Activated T-cell treated with anti-CD3 and anti-CD28 coated beads for 24 hours (primary cell): ENCODE results near the gene ZBTB7A.
A peak's percentile ranks its signal among the peaks of the same experiment; 100 is the strongest.

Experiments used
- DNase-seq: peaks from one replicate; pipeline ENCODE4 v3.0.0-alpha.2; 2020; ENCODE audit warnings: low read depth

ZBTB7A gene

DNA sequence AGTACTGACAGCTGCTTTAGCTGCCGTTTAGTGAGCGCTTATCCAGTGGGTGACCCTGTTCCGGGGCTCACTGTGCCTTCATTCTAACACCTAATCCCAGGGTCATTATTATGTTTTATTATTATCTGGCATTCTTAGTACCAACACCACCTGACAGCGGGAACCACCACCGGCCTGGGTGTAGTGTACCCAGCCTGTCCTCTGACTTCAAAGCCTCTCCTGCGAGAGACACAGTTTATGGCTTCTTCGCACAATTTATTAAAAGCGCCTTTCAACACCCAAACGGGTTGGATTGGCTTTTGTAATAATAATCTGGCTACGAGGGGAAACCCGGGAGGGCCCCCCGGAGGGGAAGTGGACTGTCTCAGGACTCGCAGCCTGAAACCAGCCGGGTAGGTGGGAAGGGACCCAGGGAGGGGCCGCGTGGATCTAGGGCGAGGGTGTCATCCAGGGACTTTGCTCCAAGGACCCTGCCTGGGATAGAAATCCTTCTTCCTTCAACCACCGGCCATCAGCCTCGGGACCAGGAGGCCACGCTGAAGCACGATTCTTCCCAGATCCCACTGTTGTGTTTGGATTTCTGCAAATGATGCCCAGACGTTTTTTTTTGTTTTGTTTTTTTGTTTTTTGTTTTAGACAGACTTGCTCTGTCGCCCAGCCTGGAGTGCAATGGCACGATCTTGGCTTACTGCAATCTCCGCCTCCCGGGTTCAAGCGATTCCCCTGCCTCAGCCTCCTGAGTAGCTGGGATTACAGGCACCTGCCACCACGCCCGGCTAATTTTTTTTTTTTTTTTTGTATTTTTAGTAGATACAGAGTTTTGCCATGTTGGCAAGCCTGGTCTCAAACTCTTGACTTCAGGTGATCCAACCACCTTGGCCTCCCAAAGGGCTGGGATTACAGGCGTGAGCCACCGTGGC, 1.6 kb upstream of the ZBTB7A start:
- DNase-seq: no peak

DNA sequence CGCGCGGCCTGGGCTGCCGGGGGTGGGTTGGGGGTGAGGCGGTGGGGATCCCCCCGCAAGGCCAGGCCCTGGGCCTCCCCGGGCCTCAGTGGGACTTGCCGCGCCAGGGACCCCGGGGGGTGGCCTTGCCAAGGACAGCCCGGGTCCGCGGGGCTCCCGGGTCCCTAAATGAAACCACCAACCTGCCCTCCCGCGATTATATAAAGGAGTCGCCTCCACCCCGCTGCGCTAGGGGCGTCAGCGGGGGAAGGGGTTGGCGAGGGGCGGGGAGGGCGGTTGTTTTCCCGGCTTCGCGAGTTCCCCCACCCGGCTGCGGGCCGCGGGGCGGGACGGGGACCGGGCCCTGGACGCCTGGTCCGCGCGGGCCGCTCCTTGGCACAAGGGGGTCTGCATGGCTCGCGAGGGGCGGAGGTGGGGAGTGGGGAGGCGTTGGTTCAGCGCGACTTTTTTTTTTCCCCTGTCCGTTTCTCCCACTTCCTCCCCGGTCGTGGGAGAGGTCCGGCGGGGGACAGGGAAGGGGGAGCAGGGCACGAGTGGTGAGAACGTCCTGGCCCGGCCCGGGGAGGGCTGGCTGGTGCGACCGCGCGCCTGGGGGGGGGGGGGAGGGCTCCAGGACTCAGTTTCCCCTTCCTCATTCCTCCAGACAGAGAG, 822 bp upstream of the ZBTB7A start:
- no peak for DNase-seq

DNA sequence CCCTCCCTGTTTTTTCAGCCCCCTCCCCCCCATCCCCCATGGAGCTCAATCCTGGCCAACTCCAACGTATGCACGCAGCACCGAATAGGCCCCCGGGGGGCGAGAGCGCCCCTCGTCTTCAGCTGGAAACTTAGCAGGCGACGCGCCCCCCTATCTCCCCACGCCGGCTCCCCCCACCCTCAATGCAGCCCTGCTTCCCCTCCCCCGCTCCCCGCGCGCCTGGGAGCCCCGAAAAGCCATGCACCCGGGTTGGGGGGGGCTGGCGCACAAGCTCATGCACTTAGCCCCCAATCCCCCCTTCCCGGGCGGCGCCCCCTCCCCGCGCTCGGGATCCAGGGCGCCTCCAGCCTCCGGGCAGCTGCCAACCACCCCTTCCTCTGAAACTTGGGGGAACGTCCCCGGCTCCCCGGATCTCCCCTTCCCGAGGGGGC, 508 bp downstream of the ZBTB7A start:
- DNase-seq: no peak

DNA sequence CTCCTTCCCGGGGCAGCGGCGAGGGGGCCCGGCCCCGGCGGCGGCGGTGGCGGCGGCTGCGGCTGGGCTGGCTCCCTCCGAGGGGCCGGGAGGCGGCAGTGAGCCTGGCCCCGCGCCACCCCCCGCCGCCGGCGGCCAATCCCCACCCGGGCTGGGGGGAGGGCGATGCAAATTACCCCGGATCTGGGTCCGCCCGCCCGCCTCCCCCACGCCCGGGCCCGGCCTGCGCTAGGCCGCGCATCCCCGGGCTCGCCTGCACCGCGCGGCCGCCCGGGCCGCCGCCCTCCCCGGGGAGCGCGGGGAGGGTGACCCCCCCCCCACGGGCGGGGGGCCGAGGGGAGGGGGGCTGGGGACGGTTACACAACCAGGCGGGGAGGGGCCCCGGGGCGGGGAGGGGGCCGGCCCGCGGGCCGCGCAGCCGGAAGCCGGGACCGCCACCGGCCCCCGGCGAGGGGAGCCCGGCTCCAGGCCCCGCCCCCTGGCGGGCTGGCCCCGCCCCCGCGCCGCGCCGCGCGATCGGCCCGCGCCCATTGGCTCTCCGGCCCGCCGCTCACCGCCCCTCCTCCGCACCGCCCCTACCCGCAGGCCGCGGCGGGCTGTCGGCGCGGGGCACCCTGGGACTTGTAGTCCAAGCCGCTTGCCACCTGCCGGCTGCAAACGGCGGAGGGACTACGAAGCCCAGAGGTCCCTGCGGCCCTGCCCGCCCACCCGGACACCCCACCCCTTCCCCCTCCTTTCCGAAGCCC, 1.1 kb downstream of the ZBTB7A start:
- DNase-seq: peak; percentile 96

DNA sequence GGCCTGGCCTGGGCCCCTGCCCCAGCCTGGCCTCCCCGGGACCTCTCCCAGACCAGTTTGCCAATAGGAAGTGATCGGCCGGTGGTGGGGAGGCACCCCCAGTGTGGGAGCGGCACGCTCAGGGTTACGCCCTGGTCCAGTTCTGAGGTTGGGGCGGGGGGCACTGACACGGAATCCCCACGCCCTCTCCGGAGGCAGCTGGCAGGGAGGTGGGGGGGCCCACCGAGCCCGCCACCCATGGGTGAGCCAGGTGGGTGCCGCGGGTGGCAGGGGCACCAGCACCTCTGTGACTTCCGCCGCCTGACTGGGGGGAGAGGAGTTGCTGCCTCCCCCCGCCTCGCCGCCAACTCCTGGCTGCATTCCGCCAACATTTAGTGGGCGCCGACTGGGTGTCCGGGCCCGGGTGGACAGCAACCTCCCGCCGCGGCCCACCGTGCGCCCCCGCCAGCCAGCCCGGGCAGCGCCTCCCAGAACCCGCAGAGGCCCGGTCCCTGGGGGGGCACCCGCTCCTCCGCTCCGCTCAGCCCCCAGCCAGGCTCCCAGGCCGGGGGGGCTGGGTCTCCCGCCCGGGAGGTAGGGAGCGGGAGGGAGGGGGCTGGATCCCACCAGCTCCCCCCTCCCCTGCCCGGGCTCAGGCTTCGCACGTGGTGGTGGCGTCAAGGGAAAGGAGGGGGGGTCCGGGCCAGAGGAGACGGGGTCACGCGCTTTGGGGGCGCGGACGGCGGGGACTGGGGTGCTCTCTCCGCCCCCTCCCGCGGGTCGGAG, 2.0 kb downstream of the ZBTB7A start:
- DNase-seq: no peak

DNA sequence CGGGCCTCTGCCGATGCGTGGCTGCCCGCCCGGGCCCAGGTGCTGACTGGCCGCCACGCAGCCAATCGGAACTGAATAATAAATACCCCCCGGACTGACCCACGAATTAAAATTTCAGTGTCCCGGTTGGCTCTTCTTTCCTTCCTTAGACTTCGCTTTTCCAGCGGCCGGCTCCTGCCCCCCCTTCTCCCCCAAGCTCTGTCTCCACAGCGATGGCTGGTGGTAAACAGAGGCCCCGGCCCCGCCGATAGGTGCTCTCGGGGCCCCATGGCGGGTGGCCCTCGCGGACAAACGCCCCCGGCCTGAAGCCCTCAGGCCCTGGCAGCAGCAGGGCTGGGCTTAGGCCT, 2.6 kb downstream of the ZBTB7A start:
- no peak for DNase-seq

DNA sequence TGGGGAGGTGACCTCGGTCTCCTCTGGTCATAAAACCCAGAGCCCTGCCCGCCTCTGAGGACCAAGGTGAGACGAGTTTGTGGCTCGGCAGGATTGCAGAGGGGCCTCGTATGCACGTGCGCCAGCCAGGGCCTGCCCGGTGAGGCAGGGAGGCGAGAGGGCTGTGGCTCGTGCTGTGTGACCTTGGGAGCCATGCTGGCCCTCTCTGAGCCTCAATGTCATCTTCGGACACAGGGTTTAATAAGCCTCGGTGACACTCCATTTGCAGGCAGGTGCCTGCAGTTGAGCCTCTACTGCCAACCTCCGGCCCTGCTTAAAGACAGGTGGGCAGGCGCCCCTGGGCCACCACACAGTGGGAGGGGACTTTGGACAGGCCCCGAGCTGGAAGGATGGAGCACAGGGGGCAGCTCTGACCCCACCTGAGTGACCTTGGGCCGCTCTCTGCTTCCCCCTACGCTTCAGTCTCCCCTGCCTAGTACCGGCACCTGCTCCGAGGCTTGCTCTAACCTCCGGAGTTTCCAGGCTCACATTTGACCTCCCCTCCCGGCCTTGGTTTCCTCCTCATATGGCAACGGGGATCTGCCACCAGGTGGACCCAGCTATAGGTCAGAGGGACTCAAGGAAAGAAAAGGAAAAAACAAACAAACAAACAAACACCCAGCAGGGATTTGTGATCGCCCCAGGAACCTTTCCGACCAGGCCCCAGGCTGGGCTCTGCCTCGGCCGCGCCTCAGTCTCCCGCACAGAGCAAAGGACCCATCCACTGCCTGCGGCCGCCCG, 3.1 kb downstream of the ZBTB7A start:
- no peak for DNase-seq

DNA sequence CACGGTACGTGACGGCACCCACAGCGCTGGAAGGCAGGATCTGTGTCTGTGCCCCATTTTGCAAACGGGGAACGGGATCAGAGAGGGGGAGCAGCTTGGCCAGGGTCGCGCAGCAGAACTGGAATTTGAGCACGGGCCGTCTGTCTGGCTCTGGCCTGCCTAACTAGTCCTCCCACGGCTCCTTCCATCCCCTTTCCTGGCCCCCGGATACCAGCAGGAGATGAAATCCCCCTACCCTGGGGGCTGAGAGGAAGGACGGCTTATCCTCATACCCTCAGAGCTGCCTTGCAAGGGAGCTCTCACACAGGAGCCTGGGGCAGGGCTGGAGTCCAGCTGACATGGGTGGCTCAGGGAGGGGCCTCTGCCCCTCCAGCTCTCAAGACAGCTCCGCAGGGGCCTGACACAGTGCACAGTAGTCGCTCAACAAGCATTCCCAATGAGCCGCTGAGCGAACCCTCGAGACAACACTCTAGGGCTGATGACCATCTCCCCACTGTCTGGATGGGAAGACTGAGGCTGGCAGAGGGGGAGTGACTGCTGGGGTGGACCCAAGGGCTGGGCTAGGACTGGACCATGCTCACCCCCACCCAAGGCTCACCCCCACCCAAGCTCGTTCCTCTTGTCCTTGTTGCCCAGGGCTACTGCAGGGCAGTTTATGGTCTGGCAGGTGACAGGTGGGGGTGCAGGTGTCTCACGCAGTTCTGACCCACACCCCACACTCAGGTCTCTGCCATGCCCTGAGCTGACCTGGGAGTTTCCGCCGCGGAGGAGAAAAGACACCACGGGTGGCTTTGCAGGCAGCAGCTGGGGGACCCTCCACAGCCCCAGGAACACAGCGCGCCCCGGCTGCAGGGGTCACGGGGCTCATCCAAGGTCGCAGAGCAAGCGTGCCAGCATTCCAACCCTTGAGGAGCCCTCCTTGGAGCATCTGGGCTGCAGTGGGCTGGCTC, 4.0 kb downstream of the ZBTB7A start:
- DNase-seq: no peak

DNA sequence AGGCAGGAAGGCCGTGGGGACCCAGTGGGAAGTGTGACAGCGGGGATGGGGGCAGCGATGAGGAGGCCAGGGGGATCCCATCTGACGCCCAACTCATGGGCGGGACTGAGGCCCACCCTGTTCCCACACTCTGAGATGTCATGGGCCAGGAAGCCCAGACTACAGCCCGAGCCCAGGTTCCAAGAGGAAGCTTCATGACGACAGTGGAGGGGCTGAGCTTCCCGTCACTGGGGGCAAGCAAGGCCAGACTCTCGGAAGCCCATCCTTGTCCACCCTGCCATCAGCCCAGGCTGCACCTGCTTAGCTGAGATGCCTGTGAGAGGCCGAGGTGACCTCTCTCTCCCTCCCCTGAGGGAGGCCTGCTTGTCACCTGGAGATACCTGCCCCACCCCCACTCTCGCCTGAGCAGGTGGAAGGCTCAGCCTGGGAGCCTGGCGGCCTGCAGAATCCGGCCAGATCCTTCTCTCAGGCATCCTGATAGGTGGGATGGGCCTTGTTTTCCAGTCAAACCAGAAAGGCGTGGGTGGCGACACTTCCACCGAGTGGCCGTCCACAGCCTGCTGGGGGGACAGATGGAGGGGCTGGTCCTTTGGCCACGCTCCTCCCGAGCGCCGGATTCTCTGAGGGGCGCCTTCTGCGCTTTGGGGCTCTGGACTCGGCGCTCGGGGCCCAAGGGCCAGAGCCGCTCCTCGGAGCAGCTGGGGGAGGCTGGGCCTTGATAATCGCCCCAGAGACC, 4.8 kb downstream of the ZBTB7A start:
- no peak for DNase-seq

DNA sequence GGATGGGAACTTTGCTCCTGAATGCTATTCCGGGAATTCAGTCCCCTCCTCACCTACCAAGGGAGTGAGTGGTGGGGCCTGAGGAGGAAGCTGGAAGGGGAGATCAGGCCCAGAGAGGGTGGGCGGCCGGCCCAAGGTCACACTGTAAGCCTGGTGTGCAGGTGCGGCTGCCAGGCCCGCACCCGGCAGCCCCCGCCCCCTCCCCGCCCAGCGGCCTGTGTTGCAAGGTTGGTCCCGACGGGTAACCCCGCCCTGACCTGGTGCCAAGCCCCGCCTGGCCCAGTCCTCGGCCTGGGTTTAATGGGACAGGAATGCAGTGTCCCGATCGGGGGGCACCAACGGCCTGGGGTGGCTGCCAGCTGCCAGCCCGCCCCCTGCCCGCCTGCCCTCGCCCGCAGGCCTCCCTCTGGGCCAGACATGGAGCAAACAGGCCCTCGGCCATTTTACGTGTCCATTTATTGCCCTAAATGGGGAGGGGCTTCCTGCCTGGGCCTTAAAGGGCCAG, 5.5 kb downstream of the ZBTB7A start:
- DNase-seq: no peak

DNA sequence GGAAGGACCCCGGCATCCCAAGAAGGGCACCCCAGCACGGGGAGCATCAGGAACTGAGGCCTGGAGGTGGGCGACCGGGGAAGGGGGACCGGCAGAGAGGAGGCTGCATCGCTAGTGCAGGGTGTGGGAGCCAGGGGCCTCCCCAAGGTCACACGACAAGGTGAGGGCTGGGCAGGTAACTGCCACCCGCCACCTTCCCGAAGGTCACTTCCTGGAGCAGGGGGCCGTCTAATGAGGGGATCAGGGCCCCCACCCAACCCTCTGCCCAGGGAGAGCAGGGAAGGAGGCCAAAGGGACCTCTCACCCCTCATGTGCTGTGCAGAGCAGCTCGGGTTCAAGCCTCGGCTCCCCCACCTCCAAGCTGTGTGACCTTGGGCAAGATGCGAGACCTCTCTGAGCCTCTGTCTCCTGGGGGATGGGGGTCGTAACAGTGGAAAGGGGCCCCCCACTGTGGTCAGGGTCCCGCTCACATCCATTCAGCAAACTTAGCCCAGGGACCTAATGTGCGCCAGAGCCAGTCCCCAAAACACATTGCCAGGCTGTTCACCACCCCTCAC, 6.0 kb downstream of the ZBTB7A start:
- no peak for DNase-seq

DNA sequence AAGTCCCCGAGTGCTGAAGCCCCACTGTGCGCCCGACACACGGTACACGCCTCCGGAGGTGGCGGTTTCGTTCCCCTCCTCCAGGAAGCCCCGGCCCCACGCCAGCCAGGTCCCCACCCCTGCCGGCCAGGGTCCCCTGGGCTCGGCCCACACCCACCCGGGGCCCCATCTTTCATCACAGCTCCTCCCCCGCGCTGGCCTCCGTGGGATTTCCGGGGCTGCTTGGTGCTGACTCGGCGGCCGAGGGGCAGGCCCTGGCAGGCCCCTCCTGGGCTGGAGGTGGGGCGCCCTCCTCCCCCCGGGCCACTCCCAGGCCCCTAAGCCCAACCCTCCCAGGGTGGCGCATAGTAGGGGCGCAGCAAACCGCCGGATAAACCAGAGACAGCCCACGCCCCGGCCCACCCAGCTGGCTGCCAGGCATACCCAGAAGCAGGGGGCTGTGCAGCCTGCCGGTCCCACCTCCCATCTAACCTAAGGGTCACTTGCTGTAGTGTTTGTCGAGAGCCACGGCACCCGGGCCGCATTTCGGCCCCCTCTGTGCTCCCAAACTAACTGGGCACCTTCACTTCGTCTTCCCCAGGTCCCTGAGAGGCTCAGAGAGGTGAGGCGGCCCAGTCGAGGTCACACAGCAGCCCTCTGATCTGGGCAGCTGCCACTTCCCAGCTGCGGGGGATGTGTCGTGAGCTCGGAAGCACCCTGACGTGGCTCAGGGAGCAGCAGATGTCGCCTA, 6.6 kb downstream of the ZBTB7A start:
- DNase-seq: peak; percentile 38

DNA sequence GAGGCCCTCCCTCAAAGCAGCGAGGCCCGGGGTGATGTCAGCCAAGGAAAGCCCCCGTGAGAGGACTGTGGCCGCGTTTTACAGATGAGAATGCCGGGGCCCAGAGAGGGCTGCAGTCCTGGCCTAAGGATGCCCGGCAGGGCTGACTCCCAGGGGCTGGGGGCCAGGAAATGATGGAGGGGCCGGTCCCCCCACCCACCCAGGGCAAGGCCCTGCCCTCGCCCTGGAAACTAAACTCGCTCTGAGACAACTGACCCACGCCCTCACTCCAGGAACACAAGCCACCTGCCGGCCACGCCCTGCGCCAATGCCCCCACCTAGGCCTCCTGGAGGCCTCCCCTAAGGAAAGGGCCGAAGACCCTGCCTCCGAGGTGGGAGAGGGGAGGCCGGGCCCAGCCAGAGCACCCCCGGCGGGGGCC, 7.2 kb downstream of the ZBTB7A start:
- DNase-seq: no peak

DNA sequence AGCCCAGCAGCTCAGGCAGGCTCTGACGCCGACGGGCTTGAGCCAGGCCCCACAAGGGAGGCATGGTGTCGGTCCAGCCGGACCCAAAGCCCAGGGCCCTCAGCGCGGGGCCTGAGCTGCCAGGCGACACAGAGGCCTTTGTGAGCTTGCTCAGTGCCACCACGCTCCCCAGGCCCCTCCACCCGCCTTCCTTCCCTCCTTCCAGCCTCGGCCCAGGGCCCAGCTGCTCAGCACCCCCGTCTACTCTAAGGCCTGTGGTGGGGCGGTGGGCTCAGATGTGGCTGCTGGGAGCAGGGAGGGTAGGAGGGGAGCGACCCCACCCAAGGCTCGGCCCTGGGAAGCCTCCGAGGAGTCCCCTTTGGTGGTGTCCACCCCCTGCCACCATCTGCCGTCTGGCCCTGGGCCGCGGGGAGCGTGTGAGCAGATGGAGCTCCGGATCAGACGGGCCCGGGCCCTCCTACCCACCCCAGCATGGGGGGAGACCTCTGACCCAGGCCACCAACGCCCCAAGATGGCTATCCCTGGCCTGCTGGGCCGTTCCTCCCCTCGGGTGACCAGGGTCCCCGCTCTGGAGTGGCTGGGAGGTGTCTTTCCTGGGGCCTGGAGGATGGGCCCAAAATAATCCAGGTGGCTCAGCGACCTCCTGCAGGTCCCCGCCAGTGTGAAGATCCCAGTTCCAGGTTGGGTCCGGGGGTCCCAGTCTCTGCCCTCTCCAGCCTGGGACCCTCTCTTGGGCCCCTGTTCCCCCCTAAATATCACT, 7.8 kb downstream of the ZBTB7A start:
- no peak for DNase-seq

DNA sequence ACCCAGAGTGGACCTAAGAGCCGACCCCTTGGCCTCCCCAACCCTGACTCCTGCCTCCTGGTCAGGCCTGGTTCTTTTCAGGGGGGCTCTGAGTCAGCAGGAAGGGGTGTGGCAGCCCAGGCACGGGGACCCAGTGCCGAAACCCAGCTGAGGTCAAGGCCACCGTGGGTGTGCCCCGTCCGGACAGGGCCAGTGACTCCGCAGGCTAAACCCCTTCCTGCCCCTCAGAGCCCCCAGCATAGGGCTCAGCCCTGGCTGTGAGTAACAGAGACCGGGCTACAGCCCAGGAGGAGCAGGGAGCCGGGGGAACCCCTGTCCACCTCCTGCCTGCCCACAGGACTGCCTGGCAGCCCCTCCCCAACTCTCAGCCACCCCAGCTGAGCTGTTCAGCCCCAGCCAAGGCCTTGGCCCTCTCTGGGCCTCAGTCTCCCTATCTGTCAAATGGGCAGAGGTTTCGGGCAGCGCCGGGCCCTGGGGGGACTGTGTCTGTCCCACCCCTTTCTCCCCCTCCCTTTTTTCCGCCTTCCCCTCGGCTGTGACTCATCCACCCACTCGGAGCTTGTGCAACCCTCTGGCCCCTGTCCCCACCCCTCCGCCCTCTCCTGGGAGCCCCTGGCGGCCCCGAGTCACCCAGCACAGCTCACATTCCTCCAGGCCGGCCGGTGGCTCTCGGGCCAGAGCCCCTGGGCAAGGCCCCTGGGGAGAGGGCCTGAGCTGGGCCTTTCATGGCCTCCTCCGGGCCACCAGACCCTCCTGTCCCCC, 8.6 kb downstream of the ZBTB7A start:
- peak; percentile 51 for DNase-seq

DNA sequence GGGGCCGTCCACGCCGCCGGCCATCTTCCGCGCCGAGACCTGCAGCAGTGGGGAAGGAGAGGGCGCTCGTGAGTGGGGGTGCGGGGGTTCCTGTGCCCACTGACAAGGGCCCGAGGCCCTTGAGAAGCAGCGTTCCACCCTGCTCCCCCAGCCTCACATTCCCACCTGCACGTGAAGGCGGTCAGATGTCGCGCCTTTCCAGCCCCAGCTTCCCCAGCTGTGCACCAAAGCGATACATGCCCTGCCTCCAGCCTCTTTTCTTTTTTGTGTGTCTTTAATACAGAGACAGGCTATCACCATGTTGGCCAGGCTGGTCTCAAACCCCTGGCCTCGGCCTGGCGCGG, 11.5 kb downstream of the ZBTB7A start:
- no peak for DNase-seq
